Tibial nerve (tissue), 4 donors: ENCODE measurements around the gene GSG1L.

Experiments
- CTCF ChIP-seq, 5 experiments: fragments of 200-600 bp in 3 of 5; fragments of 450-650 bp in 2 of 5; sonication (generic) in 3 of 5; IDR thresholded peaks; one replicate each; pipeline ENCODE4 v1.5.1; 2016 to 2019; ENCODE audit warnings: antibody characterized with exemption in 5 of 5, mild to moderate bottlenecking in 3 of 5, moderate library complexity in 2 of 5
- EP300 ChIP-seq, 2 donors: sonication (generic); formaldehyde crosslinking; IDR thresholded peaks; one replicate each; pipeline ENCODE4 v1.6.1; 2017; ENCODE audit warnings: antibody characterized with exemption in 2 of 2, mild to moderate bottlenecking in 1 of 2
- POLR2A ChIP-seq, 2 donors: fragments of 450-650 bp; IDR thresholded peaks; one replicate each; pipeline ENCODE4 v1.6.1; 2017; ENCODE audit warnings: antibody characterized with exemption in 2 of 2, mild to moderate bottlenecking in 2 of 2, moderate library complexity in 2 of 2

GRCh38 chr16:27880287-27880686, 183.2 kb downstream of the GSG1L start:
- no peak for TF ChIP-seq CTCF (IDR thresholded peaks at IDR 0.05)
- TF ChIP-seq POLR2A (IDR thresholded peaks at IDR 0.05): no peak
- no peak for TF ChIP-seq EP300 (IDR thresholded peaks at IDR 0.05)
